Myocyte (in vitro differentiated cells): ENCODE data around the gene PLBD1. TPM values are rescaled to one million over a fixed set of nuclear protein-coding genes. Genes with fewer than 3 reads are reported as not detected.

Source experiments
- DNase-seq: peaks from one replicate; pipeline ENCODE4 v3.0.0-alpha.2; 2012; ENCODE audit warnings: low read depth
- total RNA-seq: library from RNA; depleted of rRNA; stranded (reverse); fragments of >200 nt; gene quantifications from 2 replicates; pipeline ENCODE4 v1.2.3, GENCODE V29; 2014

PLBD1 gene
- total RNA-seq, 1 donor from 2014 or later, result 0.19 TPM

GRCh38 chr12:14570231-14570630 lies 2.5 kb upstream of the PLBD1 start:
- DNase-seq, result no peak

GRCh38 chr12:14564336-14564959 lies 3.2 kb downstream of the PLBD1 start:
- no peak for DNase-seq

GRCh38 chr12:14563046-14563445 lies 4.6 kb downstream of the PLBD1 start:
- DNase-seq, result no peak

- DNase-seq, result no peak
Observed at GRCh38 chr12:14562279-14562678, 5.4 kb downstream of the PLBD1 start.

GRCh38 chr12:14561677-14562238 lies 5.9 kb downstream of the PLBD1 start:
- no peak for DNase-seq

GRCh38 chr12:14560904-14561574 lies 6.6 kb downstream of the PLBD1 start:
- DNase-seq, result no peak

- no peak for DNase-seq
Observed at GRCh38 chr12:14558473-14558959, 9.2 kb downstream of the PLBD1 start.

GRCh38 chr12:14557966-14558365 lies 9.7 kb downstream of the PLBD1 start:
- no peak for DNase-seq

GRCh38 chr12:14554281-14555007 lies 13.2 kb downstream of the PLBD1 start:
- DNase-seq, result peak; percentile 90

GRCh38 chr12:14548609-14549008 lies 19.1 kb downstream of the PLBD1 start:
- DNase-seq, result no peak

- DNase-seq, result peak; percentile 26
Observed at GRCh38 chr12:14547571-14547970, 20.1 kb downstream of the PLBD1 start.

GRCh38 chr12:14545144-14546124 lies 22.2 kb downstream of the PLBD1 start:
- no peak for DNase-seq

GRCh38 chr12:14540801-14541462 lies 26.8 kb downstream of the PLBD1 start:
- no peak for DNase-seq

GRCh38 chr12:14537088-14537487 lies 30.6 kb downstream of the PLBD1 start:
- no peak for DNase-seq

- no peak for DNase-seq
Observed at GRCh38 chr12:14532152-14532551, 35.5 kb downstream of the PLBD1 start.

- DNase-seq, result no peak
Observed at GRCh38 chr12:14525964-14526363, 41.7 kb downstream of the PLBD1 start.

- no peak for DNase-seq
Observed at GRCh38 chr12:14521822-14522221, 45.9 kb downstream of the PLBD1 start.

GRCh38 chr12:14514946-14515345 lies 52.7 kb downstream of the PLBD1 start:
- no peak for DNase-seq

- DNase-seq, result peak; percentile 24
Observed at GRCh38 chr12:14514154-14514842, 53.4 kb downstream of the PLBD1 start.

- DNase-seq, result no peak
Observed at GRCh38 chr12:14510574-14510973, 57.1 kb downstream of the PLBD1 start.
